Stimulated activated effector memory CD8-positive, alpha-beta T cell treated with anti-CD3 and anti-CD28 coated beads, Interleukin-12 subunit alpha, Interleukin-12 subunit beta, amount 100 ng/mL, for 72 hours (primary cell): ENCODE results near the gene TMEM126B.
A peak's percentile ranks its signal among the peaks of the same experiment; 100 is the strongest.
"Not testable (repeated sequence)": the region's sequence is repeated elsewhere in the genome, so short reads cannot be mapped to it uniquely, and the experiment has no call there.

Source experiments
- ATAC-seq: fragments of 150-1000 bp; cut with Tn5 transposase; 2 replicates; pipeline ENCODE4 v1.10.0; 2021
- DNase-seq, 2 donors: peaks; one replicate each; pipeline ENCODE4 v3.0.0; 2021 to 2022; ENCODE audit warnings: low spot score in 2 of 2
- H3K27ac Mint-ChIP-seq: one replicate; pipeline ENCODE4 v1.8.0; 2022; ENCODE audit warnings: mild to moderate bottlenecking, mixed read lengths
- H3K36me3 Mint-ChIP-seq: one replicate; pipeline ENCODE4 v1.8.0; 2022; ENCODE audit warnings: mild to moderate bottlenecking, mixed read lengths
- H3K4me1 Mint-ChIP-seq: one replicate; pipeline ENCODE4 v1.8.0; 2022; ENCODE audit warnings: mixed read lengths
- H3K4me3 Mint-ChIP-seq: one replicate; pipeline ENCODE4 v1.8.0; 2022; ENCODE audit warnings: mild to moderate bottlenecking, mixed read lengths
- H3K9me3 Mint-ChIP-seq: one replicate; pipeline ENCODE4 v1.8.0; 2022; ENCODE audit warnings: mixed read lengths

The TMEM126B gene

GRCh38 chr11:85663753-85664614, 35.6 kb downstream of the TMEM126B start:
- peaks cover 34% of the 10 kb centered on the region for H3K4me1 Mint-ChIP-seq
- DNase-seq (peak; percentile 76 to 91), ATAC-seq (peak; percentile 84)
- no peaks in the 10 kb centered on the region for H3K9me3 Mint-ChIP-seq
- H3K27ac Mint-ChIP-seq, result peak overlapping the region; percentile 99
- peaks cover 66% of the 10 kb centered on the region for H3K36me3 Mint-ChIP-seq
- H3K4me3 Mint-ChIP-seq, result peak overlapping the region; percentile 100

GRCh38 chr11:85664615-85665481, 36.5 kb downstream of the TMEM126B start, which contains the start of gene CREBZF:
Gene CREBZF (minus strand): TSS chr11:85665129. CDS start chr11:85664875, 254 bp downstream.
- ATAC-seq (peak; percentile 92), DNase-seq (peak; percentile 96 to 98)
- Mint-ChIP-seq H3K9me3 (no peaks in the 10 kb centered on the region), H3K27ac (peak within 1 kb of the TSS; percentile 99), H3K4me3 (peak within 1 kb of the TSS; percentile 100), H3K4me1 (peaks cover 28% of the 10 kb centered on the region), H3K36me3 (peaks cover 57% of the 10 kb centered on the region)

- H3K9me3 Mint-ChIP-seq, result no peaks in the 10 kb centered on the region
- peak overlapping the region; percentile 100 for H3K4me3 Mint-ChIP-seq
- H3K36me3 Mint-ChIP-seq, result peaks cover 49% of the 10 kb centered on the region
- ATAC-seq (no peak), DNase-seq (no peak)
- peak overlapping the region; percentile 99 for H3K27ac Mint-ChIP-seq
- peaks cover 22% of the 10 kb centered on the region for H3K4me1 Mint-ChIP-seq
These were observed 37.3 kb downstream of the TMEM126B start for GRCh38 chr11:85665733-85666132.

GRCh38 chr11:85666687-85667086, 38.3 kb downstream of the TMEM126B start:
- DNase-seq, result no peak
- Mint-ChIP-seq H3K36me3 (peaks cover 39% of the 10 kb centered on the region), H3K4me1 (peaks cover 13% of the 10 kb centered on the region), H3K4me3 (no peak overlapping the region), H3K27ac (no peak overlapping the region), H3K9me3 (no peaks in the 10 kb centered on the region)
- ATAC-seq, result no peak

- H3K9me3 Mint-ChIP-seq, result no peaks in the 10 kb centered on the region
- H3K4me3 Mint-ChIP-seq, result no peak overlapping the region
- no peak overlapping the region for H3K27ac Mint-ChIP-seq
- H3K4me1 Mint-ChIP-seq, result peaks cover 9% of the 10 kb centered on the region
- ATAC-seq, result no peak
- H3K36me3 Mint-ChIP-seq, result peaks cover 24% of the 10 kb centered on the region
- no peak for DNase-seq
These were observed 39.8 kb downstream of the TMEM126B start for GRCh38 chr11:85668157-85668556.

- not testable (repeated sequence) for H3K9me3 Mint-ChIP-seq, H3K4me3 Mint-ChIP-seq, H3K27ac Mint-ChIP-seq, DNase-seq, H3K4me1 Mint-ChIP-seq, ATAC-seq, H3K36me3 Mint-ChIP-seq
These were observed 42.7 kb downstream of the TMEM126B start for GRCh38 chr11:85670949-85671663.

- peak; percentile 45 for ATAC-seq
These were observed 43.9 kb downstream of the TMEM126B start for GRCh38 chr11:85672105-85672902.

GRCh38 chr11:85673393-85673792, 45.0 kb downstream of the TMEM126B start:
- Mint-ChIP-seq H3K27ac (no peak overlapping the region), H3K9me3 (no peaks in the 10 kb centered on the region), H3K4me3 (no peak overlapping the region), H3K4me1 (peaks cover 5% of the 10 kb centered on the region), H3K36me3 (no peaks in the 10 kb centered on the region)
- peak; percentile 93 for ATAC-seq
- DNase-seq, result no peak

More at GRCh38 chr11:85672105-85672902, 43.9 kb downstream of the TMEM126B start:
- Mint-ChIP-seq H3K4me1 (peaks cover 5% of the 10 kb centered on the region), H3K27ac (no peak overlapping the region), H3K4me3 (no peak overlapping the region), H3K9me3 (no peaks in the 10 kb centered on the region), H3K36me3 (no peaks in the 10 kb centered on the region)
- DNase-seq, result no peak

- no peak overlapping the region for H3K27ac Mint-ChIP-seq
- no peak overlapping the region for H3K4me3 Mint-ChIP-seq
- peaks cover 31% of the 10 kb centered on the region for H3K4me1 Mint-ChIP-seq
- H3K36me3 Mint-ChIP-seq, result peaks cover 10% of the 10 kb centered on the region
- H3K9me3 Mint-ChIP-seq, result no peaks in the 10 kb centered on the region
- DNase-seq, result no peak
- no peak for ATAC-seq
These were observed 51.2 kb downstream of the TMEM126B start for GRCh38 chr11:85679576-85679975.

- Mint-ChIP-seq H3K9me3 (no peaks in the 10 kb centered on the region), H3K27ac (peak overlapping the region; percentile 34), H3K36me3 (peaks cover 16% of the 10 kb centered on the region), H3K4me1 (peaks cover 40% of the 10 kb centered on the region), H3K4me3 (no peak overlapping the region)
- DNase-seq (no peak), ATAC-seq (peak; percentile 85)
These were observed 52.5 kb downstream of the TMEM126B start for GRCh38 chr11:85680897-85681296.

GRCh38 chr11:85682330-85683305, 54.2 kb downstream of the TMEM126B start:
- DNase-seq (peak; percentile 57 to 83), ATAC-seq (peak; percentile 84)
- peak overlapping the region; percentile 83 for H3K4me3 Mint-ChIP-seq
- H3K27ac Mint-ChIP-seq, result peak overlapping the region; percentile 94
- H3K36me3 Mint-ChIP-seq, result peaks cover 16% of the 10 kb centered on the region
- H3K4me1 Mint-ChIP-seq, result peaks cover 42% of the 10 kb centered on the region
- no peaks in the 10 kb centered on the region for H3K9me3 Mint-ChIP-seq

- no peak overlapping the region for H3K4me3 Mint-ChIP-seq
- peaks cover 42% of the 10 kb centered on the region for H3K4me1 Mint-ChIP-seq
These were observed 56.9 kb downstream of the TMEM126B start for GRCh38 chr11:85685125-85685819.

More at GRCh38 chr11:85685125-85685819, 56.9 kb downstream of the TMEM126B start:
- DNase-seq (no peak), ATAC-seq (no peak)
- Mint-ChIP-seq H3K9me3 (no peaks in the 10 kb centered on the region), H3K36me3 (peaks cover 21% of the 10 kb centered on the region), H3K27ac (no peak overlapping the region)
